HG03342 (cell line): ENCODE measurements around the gene TCEAL9.
A peak's percentile ranks its signal among the peaks of the same experiment; 100 is the strongest.
"Not testable (repeated sequence)": the region's sequence is repeated elsewhere in the genome, so short reads cannot be mapped to it uniquely, and the experiment has no call there.

Experiments
- ATAC-seq: cut with Tn5 transposase; IDR thresholded peaks from one replicate; pipeline ENCODE4 v1.9.1; 2021; ENCODE audit warnings: mild to moderate bottlenecking, moderate library complexity; ENCODE audit not compliant: unreplicated experiment

TCEAL9 gene

GRCh38 chrX:103372886-103373285 is 16.6 kb downstream of the TCEAL9 start:
- no peak for ATAC-seq

GRCh38 chrX:103373581-103373980 is 17.3 kb downstream of the TCEAL9 start:
- ATAC-seq: no peak

- ATAC-seq: no peak
Observed at GRCh38 chrX:103376118-103376978, 20.0 kb downstream of the TCEAL9 start, which contains the start of gene BEX3. Gene BEX3 (plus strand): TSS chrX:103376538. CDS start chrX:103377522, 984 bp downstream.

- no peak for ATAC-seq
Observed at GRCh38 chrX:103376979-103377324, 20.6 kb downstream of the TCEAL9 start.

GRCh38 chrX:103378990-103379389 is 22.7 kb downstream of the TCEAL9 start:
- ATAC-seq: no peak

GRCh38 chrX:103382877-103383276 is 26.6 kb downstream of the TCEAL9 start:
- no peak for ATAC-seq

- no peak for ATAC-seq
Observed at GRCh38 chrX:103384672-103385071, 28.4 kb downstream of the TCEAL9 start.

GRCh38 chrX:103385283-103385830 is 29.1 kb downstream of the TCEAL9 start:
- ATAC-seq: not testable (repeated sequence)

- no peak for ATAC-seq
Observed at GRCh38 chrX:103386332-103386731, 30.0 kb downstream of the TCEAL9 start.

- no peak for ATAC-seq
Observed at GRCh38 chrX:103393487-103393886, 37.2 kb downstream of the TCEAL9 start.

GRCh38 chrX:103396186-103396585 is 39.9 kb downstream of the TCEAL9 start:
- no peak for ATAC-seq

GRCh38 chrX:103396660-103397059 is 40.4 kb downstream of the TCEAL9 start:
- no peak for ATAC-seq

- ATAC-seq: no peak
Observed at GRCh38 chrX:103397707-103398106, 41.4 kb downstream of the TCEAL9 start.

- ATAC-seq: no peak
Observed at GRCh38 chrX:103398421-103398864, 42.1 kb downstream of the TCEAL9 start.

GRCh38 chrX:103399744-103400143 is 43.4 kb downstream of the TCEAL9 start:
- ATAC-seq: no peak

- ATAC-seq: no peak
Observed at GRCh38 chrX:103400931-103401330, 44.6 kb downstream of the TCEAL9 start.

GRCh38 chrX:103404231-103405008 is 48.1 kb downstream of the TCEAL9 start:
- ATAC-seq: peak; percentile 94

- ATAC-seq: no peak
Observed at GRCh38 chrX:103405009-103405333, 48.7 kb downstream of the TCEAL9 start.

- ATAC-seq: no peak
Observed at GRCh38 chrX:103406256-103406655, 50.0 kb downstream of the TCEAL9 start.

GRCh38 chrX:103407776-103408175 is 51.5 kb downstream of the TCEAL9 start:
- ATAC-seq: no peak
